CD4-positive, alpha-beta T cell treated with Interleukin-15 for 1 hour (primary cell): ENCODE data around the gene AP2A2.
"Not testable (repeated sequence)": the region's sequence is repeated elsewhere in the genome, so short reads cannot be mapped to it uniquely, and the experiment has no call there.

Experiments used
- DNase-seq: peaks from one replicate; pipeline ENCODE4 v3.0.0-alpha.2; 2020

Gene AP2A2

DNA sequence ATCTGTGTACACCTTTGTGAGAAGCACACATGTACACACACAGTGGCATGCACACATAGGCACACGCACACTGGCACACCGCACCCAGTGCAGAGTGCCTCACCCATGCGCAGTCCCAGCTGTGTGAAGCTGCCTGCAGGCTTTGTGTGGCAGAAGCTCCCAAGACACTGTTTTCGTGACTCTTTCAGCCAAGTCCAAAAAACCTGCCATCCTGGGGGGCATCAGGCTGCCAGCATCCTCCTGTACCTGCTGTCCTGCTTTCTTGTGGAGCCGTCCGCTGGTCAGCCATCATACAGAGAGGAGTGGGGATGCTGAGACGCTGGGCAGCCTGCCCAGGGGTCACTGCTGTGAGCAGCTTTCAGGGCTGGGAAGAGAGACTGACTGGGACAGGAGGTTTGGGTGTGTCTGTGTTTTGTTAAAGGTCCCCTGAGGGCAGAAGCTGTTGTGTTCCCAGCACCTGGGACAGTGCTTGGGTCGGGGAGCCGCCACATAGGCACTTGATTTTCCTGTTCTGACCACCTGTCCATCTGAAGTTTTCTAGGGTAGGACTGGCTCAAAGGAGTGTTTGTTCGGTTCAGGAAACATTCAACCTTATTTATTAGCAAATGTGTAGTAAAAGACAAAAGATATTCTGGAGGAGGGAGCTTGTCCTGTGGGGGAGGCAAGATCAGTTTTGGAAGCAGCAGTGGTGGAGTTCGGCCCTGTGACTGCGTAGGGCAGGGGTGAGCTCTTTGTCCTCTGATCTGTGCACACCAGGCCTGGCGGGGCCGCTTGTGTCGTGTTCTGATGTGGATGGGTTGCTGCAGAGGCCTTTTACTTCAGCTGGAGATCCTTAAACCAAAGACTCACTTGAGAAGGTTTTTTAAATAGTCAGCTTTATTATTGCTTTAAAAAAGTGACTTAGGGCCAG, 29.7 kb downstream of the AP2A2 start:
- DNase-seq, result no peak

GRCh38 chr11:957212-957920, 31.7 kb downstream of the AP2A2 start:
- no peak for DNase-seq

DNA sequence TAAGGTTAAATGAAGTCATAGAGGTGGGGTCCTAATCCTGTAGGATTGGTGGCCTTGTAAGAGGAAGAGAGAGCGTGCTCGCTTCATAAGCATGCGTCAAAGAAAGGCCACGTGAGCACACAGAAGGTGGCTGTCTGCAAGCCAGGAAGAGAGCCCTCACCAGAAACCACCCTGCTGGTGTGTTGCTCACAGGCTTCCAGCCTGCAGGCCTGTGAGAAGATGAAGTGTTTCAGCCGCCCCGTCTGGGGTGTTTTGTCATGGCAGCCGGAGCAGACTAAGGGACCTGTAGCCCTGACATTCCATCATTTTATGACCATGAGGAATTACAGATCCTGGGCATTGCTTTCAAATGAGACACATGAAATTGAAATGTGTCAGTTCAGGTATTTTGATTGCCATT, 32.4 kb downstream of the AP2A2 start:
- DNase-seq, result no peak

DNA sequence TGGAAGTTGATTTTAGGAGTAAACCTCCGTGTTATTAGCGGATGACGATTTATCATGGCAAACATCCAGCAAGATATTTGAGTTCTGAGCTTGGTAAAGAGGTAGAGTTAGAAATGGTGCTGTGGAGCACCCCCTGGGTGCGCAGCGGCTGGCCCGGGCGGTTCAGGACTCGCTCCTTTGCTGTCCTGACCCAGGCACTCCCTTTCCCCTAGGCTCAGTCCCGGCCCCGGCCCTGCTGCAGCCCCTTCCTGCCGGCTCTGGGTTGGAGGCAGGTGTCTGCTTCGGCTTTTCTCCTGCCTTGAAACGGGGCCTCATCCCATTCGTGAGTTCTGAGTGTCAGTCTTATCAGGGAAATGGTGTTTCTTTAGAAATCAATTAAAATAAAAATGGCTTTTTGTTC, 33.4 kb downstream of the AP2A2 start:
- DNase-seq, result no peak

DNA sequence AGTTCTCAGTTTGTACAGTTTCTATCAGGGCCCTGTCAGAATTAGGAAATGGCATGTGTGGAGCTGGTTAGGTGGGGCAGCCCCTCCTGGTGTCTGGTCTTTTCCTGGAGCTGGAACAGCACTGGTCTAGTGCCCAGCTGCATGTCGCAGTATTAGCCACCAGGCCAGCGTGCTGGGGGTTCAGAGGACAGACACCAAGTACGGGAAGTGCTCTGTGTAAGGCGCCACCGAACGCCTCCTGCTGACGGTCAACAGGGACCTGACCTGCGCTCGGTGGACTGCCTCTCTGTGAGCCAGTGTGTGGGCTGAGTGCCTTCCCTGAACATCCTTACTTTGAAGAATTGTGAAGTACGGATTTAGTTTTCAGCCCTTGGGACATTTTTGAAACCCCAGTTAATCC, 33.9 kb downstream of the AP2A2 start:
- no peak for DNase-seq

GRCh38 chr11:961310-961920, 35.7 kb downstream of the AP2A2 start:
- DNase-seq, result peak; percentile 24

DNA sequence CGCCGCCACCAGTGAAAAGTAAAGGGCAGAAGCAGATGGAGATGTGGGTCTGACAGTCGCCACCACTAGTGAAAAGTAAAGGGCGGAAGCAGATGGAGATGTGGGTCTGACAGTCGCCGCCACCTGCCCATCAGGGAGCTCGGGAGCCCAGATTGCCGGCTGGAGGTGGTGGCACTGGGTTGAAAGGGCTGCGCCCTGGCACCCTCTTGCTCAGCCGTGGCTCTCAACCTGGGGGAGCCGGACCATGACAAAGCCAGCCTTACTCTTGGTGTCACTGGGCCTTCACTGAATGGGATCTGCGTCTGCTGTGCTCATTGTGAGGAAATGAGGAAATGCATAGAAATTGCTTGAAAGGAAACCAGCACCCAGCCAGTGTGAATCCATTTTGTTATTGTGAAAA, 36.3 kb downstream of the AP2A2 start:
- no peak for DNase-seq

DNA sequence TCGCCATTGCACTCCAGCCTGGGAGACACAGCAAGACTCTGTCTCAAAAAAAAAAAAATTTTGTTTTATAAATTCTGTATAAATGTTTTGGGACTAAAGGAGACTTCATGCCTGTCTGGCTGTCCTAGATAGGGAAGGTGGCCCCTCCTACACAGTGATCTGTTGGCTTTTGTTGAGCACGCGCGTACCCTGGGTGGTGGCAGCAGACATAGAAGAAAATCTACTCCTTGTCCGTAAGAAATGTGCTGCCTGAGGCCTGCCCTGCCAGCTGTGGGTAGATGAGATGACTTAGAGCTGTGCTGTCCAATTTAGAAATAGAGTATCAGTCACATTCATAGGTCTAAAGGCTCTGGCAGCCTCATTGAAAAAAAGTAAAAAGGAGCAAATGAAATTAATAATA, 37.0 kb downstream of the AP2A2 start:
- no peak for DNase-seq

GRCh38 chr11:963852-964251, 38.2 kb downstream of the AP2A2 start:
- no peak for DNase-seq

- DNase-seq, result no peak
These were observed 39.6 kb downstream of the AP2A2 start for GRCh38 chr11:965206-965775.

DNA sequence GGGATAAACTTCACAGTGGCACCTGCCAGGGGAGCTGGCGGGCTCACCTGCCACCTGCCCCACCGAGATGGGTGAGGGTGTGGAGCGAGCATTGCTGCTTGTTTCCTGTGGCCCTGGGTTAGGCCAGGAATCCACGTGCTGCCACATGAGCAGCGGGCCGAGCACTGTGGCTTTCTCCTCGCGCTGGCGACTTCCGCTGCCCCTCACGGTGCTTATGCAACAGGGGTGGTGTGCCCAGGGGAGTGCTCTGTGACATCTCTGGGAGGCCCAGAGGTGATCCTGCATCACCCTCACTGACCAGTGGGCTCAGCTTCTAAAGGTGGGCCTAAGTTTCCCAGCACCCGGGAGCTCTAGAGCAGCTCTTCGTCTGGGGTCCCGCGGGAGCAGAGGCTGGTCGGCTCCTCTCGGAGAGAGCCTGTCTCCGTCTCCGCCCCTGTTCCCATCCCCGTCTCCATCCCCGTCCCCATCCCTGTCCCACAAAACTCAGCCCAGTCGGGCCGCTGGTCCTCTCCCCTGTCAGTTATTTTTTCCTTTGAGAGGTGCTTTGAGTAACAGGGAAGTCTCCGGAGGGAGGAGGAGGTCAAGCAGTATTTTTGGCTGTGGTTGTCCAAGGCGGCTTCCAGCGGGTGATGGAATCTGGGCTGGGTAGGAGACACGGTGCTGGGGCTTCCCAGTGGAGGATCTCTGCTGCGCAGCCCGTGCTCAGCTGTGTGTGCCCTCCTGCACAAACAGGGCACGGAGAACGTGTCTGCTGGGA, 42.5 kb downstream of the AP2A2 start:
- DNase-seq, result no peak

- DNase-seq, result no peak
These were observed 43.2 kb downstream of the AP2A2 start for GRCh38 chr11:968822-969221.

GRCh38 chr11:969651-970205, 44.1 kb downstream of the AP2A2 start:
- DNase-seq, result no peak

- no peak for DNase-seq
These were observed 44.7 kb downstream of the AP2A2 start for GRCh38 chr11:970319-970871.

DNA sequence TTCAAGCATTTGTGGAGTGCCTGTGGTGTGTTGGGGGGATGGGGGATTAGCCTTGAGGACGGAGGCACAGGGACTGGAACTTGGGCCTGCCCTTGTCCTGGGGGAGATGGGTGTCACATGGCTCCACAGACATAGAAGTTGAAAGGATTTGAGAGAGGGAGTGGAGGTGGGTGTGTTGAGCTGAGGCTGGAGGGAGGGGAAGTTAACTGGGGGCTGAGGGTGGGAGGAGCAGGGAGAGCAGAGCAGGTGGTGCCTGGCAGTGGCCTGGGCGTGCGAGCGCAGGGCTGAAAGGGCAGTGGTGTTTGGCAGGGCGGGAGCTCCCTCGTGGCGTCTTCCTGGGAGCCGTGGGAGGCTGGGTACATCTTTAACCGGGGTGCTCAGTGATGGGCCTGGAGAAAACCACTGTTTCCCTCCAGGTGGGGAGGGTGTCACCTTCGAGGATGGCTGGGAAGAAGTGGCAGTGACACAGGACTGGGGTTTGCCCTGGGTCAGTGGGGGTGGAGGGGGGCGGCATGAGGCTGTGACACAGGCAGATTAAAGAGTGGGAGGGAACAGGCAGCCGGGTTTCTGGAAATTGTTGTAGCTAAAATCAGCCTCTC, 45.5 kb downstream of the AP2A2 start:
- no peak for DNase-seq

DNA sequence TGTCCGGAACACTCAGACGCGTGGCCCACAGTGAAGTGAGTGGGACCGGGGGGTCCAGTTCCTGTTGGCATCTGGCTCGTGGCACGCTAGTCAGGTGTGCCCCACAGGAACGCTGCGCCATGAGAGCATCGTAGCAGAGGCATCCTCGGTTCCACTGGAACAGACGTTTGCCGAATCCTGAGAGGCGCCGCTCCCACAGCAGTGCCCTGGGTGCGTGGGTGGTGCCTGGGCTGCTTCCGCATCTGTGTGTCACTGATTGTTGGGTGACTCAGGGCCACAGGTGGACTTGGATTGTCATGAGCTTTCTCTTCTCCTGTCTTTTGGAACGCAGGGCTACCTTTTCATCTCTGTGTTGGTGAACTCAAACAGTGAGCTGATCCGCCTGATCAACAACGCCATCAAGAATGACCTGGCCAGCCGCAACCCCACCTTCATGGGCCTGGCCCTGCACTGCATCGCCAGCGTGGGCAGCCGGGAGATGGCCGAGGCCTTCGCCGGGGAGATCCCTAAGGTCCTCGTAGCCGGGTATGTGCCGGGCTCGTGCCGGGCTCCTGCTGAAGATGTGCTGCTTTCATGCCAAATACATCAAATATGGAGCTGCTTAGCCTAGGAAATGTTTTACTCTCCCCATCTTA, 46.2 kb downstream of the AP2A2 start:
- no peak for DNase-seq

GRCh38 chr11:972523-973211, 47.0 kb downstream of the AP2A2 start:
- DNase-seq, result no peak

DNA sequence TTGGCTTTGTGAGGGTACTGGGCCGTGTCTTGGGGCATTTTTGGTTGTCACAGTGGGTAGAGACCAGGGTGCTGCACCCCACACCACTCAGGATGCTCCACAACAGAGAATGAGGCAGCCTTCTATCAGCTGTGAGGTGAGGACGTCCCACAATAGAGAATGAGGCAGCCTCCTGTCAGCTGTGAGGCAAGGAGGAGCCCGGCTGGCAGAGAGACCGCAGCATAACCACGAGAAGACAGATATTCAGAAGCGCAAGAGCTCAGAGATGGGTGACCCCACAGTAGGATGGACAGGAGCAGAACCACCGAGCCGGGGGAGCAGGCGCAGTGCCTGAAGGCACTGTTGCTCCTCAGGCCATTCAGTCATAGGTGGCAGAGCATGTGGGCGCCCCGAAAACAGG, 47.6 kb downstream of the AP2A2 start:
- no peak for DNase-seq

DNA sequence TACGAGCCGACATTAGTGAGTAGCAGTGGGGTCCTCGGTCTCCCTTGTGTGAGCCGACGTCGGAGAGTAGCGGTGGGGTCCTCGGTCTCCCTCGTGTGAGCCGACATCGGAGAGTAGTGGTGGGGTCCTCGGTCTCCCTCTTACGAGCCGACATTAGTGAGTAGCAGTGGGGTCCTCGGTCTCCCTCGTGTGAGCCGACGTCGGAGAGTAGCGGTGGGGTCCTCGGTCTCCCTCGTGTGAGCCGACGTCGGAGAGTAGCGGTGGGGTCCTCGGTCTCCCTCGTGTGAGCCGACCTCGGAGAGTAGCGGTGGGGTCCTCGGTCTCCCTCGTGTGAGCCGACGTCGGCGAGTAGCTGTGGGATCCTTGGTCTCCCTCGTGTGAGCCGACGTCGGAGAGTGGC, 49.7 kb downstream of the AP2A2 start:
- DNase-seq, result not testable (repeated sequence)

DNA sequence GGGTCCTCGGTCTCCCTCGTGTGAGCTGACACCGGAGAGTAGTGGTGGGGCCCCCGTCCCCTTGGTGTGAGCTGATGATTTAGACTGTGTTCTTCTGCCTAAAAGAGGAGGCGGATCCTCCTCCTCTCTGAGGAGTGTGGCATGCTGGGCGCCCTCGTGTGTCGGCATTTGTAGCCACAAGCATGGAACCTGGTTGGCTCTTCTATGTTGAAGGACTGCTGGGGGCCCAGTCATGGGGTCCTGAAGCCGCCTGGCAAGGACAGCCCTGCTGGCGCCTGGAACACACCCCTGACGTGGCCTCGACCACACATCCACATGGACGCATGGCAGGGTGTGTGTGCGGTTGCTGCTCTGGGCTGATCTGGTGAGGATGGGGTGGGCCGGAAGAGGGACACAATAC, 50.2 kb downstream of the AP2A2 start:
- DNase-seq, result no peak
